Choroid plexus epithelial cell (primary cell): ENCODE measurements around the gene ARSB.

Source experiments
- DNase-seq: peaks from one replicate; pipeline ENCODE4 v3.0.0-alpha.2; 2010; ENCODE audit warnings: low read depth
- H3K4me3 ChIP-seq: 2 replicates; pipeline ENCODE4 v1.5.1; 2011; ENCODE audit warnings: low read depth, mild to moderate bottlenecking, control low read depth, low read length, moderate library complexity
- TF ChIP-seq, protein P1 (sequence below): conservative IDR thresholded peaks from 2 replicates; pipeline ENCODE4 v1.5.1; 2011; ENCODE audit warnings: low read depth, mild to moderate bottlenecking, control low read depth, inconsistent platforms, low read length, moderate library complexity

Gene ARSB

GRCh38 chr5:78809444-78809843, 175.7 kb downstream of the ARSB start:
- H3K4me3 ChIP-seq = no peak overlapping the region
- TF ChIP-seq, protein P1, sequence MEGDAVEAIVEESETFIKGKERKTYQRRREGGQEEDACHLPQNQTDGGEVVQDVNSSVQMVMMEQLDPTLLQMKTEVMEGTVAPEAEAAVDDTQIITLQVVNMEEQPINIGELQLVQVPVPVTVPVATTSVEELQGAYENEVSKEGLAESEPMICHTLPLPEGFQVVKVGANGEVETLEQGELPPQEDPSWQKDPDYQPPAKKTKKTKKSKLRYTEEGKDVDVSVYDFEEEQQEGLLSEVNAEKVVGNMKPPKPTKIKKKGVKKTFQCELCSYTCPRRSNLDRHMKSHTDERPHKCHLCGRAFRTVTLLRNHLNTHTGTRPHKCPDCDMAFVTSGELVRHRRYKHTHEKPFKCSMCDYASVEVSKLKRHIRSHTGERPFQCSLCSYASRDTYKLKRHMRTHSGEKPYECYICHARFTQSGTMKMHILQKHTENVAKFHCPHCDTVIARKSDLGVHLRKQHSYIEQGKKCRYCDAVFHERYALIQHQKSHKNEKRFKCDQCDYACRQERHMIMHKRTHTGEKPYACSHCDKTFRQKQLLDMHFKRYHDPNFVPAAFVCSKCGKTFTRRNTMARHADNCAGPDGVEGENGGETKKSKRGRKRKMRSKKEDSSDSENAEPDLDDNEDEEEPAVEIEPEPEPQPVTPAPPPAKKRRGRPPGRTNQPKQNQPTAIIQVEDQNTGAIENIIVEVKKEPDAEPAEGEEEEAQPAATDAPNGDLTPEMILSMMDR = no peak
- DNase-seq = no peak

GRCh38 chr5:78808818-78809217, 176.3 kb downstream of the ARSB start:
- TF ChIP-seq, protein P1 = no peak

GRCh38 chr5:78808380-78808779, 176.7 kb downstream of the ARSB start:
- TF ChIP-seq, protein P1 = no peak
- peak; percentile 75 for DNase-seq
- no peak overlapping the region for H3K4me3 ChIP-seq

More at GRCh38 chr5:78808818-78809217, 176.3 kb downstream of the ARSB start:
- no peak overlapping the region for H3K4me3 ChIP-seq
- no peak for DNase-seq

GRCh38 chr5:78806544-78806943, 178.6 kb downstream of the ARSB start:
- peak; percentile 74 for DNase-seq
- TF ChIP-seq, protein P1 = no peak
- no peak overlapping the region for H3K4me3 ChIP-seq

GRCh38 chr5:78805474-78806124, 179.5 kb downstream of the ARSB start:
- TF ChIP-seq, protein P1 = no peak
- DNase-seq = peak; percentile 56
- H3K4me3 ChIP-seq = no peak overlapping the region

DNA sequence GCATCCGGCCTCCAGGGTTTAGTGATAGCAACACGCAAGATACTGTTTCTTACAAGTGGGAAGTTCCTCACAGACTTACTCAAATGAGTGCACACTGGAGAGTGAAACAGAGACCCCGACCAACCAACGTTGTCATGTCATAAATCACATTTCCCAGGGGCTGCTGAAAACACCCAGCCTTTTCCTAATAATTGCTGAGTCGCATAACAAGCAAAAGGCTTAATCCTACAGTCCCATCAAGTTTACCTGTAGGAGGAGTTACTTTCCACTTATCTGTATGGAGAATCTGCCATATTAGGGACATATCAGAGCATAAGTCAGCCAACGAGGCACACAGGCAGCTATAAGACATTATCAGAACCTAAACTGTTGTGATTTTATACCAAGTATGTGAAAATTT, 180.1 kb downstream of the ARSB start:
- TF ChIP-seq, protein P1 = no peak
- H3K4me3 ChIP-seq = no peak overlapping the region
- no peak for DNase-seq

DNA sequence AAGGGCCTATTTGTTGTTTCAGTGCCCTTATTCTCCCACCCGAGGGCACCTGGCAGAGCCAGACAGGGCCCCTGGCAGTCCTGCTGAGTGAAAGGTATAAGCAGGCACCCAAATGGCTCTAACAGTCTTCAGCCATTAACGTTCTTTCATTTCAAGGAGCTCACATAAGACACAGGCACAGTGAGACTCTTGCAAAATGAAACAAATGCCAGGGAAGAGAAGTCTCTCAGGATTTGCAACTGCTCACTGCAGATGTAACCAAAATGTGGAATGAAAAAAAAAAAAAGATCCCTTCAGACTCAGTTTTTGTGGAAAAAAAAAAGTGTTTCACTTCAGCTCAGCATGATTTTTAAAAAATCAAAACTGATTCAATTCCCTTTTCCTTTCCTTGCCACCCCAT, 181.2 kb downstream of the ARSB start:
- H3K4me3 ChIP-seq = no peak overlapping the region
- TF ChIP-seq, protein P1 = no peak
- no peak for DNase-seq
